CD4-positive, alpha-beta T cell treated with Interleukin-15 for 1 hour (primary cell): Measurements from ENCODE around the gene CD58.
A peak's percentile ranks its signal among the peaks of the same experiment; 100 is the strongest.
"Not testable (repeated sequence)": the region's sequence is repeated elsewhere in the genome, so short reads cannot be mapped to it uniquely, and the experiment has no call there.

Experiments
- DNase-seq: peaks from one replicate; pipeline ENCODE4 v3.0.0-alpha.2; 2020

CD58 gene, protein sequence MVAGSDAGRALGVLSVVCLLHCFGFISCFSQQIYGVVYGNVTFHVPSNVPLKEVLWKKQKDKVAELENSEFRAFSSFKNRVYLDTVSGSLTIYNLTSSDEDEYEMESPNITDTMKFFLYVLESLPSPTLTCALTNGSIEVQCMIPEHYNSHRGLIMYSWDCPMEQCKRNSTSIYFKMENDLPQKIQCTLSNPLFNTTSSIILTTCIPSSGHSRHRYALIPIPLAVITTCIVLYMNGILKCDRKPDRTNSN

DNA sequence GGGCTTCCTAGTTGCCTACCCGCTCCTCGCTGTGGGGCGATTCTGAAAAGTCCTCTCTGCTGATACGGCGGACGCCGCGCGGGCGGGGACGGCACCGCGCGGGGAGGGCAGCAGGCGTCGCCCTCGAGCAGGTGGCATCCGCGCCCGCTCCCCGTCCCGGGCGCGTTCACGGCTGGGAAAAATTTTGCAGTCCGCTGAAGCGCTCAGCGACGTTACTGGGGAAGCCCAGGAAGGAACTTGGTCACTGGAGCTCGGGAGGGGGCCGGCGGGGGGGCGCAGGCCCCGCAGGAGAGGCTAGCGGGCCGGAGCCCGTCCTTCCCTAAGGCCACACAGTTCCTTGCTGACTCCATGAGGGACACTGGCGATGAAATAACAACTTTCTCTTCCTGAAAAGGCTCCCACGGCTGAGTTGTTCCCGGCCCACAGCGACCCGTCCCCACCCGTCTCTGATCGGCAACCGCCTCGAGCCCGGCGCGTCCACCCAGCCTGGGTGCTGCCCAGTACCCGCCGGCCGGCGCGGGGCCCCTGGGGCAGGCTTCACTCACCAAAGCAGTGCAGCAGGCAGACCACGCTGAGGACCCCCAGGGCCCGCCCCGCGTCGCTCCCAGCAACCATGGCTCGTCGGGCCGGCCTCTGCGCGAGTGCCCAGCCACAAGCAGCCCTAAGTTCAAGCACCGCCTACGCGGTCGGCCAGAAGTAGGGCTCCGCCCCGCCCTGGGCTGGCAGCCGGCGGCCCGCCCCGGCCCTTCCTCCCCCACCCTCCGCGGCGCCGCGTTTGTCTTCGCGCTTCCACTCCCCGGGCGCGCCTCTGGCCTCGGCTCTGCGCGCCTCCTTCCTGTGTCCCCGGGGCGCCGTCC, at the start of gene CD58:
Gene CD58 (minus strand): TSS at position 669 of the 857 bp plus-strand sequence. CDS start 54 bp downstream, at position 615.
- peak; percentile 87 for DNase-seq

DNA sequence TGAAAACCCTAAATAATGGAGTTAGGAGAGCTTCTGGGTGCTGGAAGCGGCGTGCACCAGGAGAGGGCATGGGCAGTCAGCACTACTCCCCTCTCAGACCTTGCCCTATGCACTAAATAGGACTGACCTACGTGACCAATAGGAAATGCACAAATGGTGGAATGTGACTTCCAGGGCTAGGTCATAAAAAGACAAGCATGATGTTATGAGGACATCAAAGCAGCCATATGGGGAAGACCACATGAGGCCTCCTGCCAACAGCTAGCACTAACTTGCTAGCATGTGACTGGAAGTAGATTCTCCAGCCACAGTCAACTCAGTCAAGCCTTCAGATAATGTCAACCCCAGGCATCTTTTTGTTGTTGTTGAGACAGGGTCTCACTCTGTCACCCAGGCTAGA, 49.6 kb upstream of the CD58 start:
- DNase-seq, result not testable (repeated sequence)

DNA sequence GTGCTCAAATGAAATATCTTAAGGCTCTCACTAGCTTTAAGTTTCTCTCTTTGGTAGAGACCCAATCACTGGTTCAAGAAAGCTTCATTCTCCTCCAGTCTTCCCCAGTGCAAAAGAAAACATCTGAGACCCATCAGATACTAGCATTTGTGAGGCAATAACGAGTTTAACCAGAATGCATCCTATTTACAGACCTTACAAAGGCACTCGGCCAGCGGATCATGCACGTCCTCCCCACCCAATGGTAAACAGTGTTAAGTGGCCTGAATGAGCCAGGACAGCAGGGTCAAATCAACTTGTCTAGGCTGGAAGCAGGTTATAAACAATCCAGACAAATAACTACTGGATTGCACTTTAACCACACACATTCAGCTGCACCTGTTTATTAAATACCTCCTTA, 48.3 kb upstream of the CD58 start:
- DNase-seq, result not testable (repeated sequence)

DNA sequence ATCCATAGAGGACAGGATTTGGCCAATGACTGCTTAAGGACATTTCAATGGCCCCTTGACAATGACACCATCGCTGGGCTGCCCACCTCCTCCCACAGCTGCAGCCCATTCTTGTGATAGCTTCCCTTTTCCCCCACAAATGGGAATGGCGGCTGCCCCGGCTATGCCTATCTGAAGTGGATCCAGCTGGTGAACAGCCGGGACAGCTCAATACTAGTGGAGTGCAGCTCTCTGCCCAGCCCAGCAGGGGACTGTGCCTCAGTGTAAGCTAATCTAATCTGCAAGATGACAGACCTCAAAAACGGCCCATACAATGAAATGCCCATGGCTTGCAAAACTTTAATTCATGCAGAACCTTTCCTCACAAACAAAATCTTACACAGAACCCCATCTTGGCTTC, 47.0 kb upstream of the CD58 start:
- DNase-seq, result not testable (repeated sequence)

DNA sequence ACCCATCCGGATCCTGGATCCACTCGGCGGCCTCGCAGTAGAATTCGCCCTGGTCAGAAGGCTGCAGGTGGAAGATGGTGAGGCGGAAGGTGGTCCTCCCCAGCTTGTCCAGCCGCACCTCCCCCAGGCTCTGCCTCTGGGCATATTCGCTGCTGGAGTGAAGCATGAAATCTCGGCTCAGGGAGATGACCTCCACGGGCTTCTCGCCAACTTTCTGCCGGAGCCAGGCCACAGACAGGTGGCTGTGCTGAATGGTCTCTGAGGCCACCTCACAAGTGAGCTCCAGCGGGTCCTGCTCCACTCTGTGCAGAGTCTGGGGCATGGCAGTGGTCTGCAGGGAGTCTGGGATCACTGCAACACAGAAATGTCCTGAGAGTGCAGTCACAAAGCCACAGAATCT, 43.0 kb upstream of the CD58 start:
- not testable (repeated sequence) for DNase-seq

DNA sequence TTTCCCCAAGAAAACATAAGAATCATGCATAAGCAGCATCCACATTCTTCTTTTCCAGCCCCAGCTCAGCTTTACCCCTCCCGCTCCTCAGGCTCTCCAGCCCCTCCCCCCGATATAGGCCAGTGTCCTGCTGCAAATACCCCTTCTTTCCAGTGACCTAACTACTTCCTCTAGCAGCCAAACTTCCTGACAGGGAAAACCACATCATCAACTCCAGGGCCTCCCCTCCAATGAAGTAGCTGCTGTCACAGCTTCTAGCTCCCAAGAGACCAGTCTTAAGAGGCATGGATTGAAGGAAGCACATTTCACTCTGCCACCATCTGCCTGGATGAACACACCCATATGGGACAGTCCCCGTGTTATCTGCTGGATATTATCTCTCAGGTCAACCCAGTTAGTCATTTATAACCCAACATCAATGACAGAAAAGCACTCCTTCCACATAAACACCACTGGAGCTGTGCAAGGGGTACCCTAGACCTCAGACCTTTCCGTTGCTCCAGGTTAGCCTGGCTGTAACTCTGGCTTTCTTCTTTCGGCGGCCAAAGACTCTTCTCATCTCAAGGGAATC, 39.1 kb upstream of the CD58 start:
- DNase-seq, result not testable (repeated sequence)

DNA sequence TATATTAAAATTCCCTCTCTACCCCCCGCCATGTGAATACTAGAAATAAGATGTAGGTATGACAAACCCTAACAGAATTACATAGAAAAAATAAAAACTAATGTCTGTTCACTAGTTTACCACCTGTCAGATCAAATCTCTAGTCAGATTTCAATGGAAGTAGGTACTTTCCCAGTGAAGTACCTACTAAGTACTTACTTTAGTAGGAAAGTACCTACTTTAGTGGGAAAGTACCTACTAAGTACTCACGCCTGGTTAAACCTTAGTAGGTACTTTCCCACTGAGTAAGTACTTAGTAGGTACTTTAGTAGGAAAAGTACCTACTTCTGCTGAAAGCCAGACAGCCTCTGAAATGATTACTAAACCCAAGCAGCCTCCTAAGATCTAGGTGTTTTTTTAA, 38.0 kb upstream of the CD58 start:
- DNase-seq, result not testable (repeated sequence)

DNA sequence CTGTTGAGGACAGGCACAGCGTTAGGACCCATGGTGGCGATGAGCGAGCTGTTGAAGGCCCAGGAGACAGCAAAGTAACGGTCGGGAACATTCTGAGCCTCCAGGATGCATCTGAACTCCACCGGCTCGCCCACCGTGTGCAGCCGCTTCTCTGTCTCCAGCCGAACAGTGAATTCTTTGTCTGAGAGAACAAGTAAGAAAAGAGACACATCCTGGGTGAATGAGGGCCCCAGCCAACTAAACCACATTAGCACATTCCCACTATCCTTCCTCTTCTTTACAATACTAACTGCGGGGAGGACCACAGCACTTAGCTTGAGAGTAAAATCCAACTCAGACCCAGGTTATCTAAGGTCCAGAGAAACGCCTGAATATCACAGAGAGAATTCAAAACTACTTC, 37.3 kb upstream of the CD58 start:
- DNase-seq, result not testable (repeated sequence)

DNA sequence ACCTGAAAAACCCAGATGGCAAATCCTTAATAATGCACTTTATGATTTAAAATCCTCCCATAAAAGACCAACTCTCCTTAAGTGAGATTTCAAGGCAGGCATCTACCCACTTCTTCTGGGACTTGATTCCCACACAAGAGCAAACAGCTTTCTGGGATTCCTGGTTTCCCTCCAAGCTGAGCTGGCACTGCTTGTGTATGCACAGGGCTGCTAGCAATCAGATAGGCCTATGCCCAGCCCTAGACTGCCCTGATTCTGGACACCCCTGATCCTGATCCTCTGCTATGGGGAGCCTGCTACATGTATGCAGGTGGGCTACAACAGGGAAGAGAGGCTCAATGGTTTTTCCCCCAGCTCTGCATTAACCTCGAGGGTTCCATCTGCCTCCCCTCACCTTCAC, 36.6 kb upstream of the CD58 start:
- DNase-seq, result not testable (repeated sequence)

DNA sequence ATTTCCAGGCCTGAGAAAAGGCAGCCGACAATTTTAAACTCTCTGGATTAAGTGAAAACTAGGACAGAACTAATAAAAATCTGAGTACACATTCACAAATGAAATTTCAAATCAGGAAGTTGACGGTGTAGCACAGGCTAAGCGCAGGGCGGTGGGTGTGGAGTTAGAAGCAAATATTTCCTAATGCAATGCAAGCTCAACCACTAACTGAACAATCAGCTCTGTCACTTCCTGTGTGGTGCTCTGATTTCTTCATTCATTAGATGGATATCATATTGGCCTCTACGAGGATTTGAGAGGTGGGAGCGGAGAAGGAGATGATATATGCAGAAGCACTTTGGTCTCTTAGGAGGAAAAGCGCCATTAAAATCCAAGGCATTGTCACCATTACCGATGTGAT, 35.2 kb upstream of the CD58 start:
- DNase-seq, result peak; percentile 52

DNA sequence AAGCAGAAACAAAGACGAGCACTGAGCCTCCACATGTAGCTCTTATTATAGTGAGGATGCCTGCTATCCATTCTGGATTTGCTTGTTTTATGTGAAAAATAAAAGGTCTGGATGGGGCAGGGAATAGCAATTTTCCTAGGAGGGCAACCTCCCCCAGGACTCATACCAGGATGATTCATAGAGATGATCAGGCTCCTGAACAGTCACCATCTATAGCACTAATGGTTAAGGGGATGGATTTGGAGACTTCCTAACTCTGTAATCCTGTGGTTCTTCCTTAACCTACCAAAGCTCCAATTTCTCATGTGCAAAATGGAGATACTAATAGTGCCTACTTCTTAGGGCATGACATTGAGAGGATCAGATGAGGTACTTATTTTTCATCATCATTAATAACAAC, 34.5 kb upstream of the CD58 start:
- no peak for DNase-seq

DNA sequence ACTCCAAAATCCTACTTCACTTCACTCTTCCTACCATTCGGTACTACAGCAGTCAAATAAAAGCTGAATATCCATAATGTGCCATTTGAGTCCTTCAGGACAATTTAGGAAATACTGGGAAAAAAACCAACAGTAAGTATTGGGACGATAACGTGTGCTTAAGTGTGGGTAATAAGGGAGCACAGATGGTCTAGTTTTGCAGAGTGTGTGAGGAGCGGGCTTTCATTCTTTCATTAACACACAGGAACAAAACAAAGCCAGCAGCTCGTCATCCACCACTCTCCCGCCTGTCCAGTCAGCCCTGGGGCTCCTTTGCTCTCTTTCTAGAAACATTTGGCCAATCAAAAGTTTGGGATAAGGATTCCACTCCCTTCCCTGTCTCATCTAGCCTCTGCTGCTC, 33.6 kb upstream of the CD58 start:
- DNase-seq, result not testable (repeated sequence)

DNA sequence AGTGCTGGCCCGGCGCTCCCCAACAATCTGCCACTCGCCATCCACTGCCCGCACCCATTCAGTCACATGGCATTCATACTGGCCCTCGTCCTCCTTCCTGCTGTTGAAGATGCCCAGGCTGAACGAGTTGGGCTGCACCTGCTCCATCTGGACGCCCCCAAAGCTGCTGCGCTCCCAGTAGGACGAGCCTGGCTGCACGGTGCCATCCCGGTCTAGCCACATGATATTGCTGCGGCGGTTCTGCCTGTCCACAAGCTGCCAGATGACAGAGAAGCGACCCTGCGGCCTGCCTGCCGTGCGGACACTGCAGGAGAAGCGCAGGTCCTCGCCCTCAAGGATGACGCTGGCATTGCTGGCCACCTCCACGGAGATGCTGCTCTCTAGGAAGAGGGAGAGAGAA, 32.8 kb upstream of the CD58 start:
- not testable (repeated sequence) for DNase-seq

DNA sequence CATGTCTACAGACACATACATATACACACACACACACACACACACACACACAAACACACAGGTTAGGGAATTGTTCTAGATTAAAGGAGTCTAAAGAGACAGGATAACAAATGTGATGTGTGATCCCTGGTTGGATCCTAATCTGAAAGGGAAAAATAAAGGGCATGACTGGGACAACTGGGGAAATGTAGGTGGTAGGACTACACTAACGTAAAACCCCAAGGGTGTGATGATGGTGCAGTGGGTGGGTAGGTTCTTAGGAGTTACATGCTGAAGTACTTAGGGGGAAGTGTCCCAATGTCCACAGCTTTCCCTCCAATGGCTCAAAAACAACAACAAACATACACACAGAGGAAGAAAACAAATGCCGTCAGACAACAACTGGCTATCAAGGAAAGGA, 28.5 kb upstream of the CD58 start:
- not testable (repeated sequence) for DNase-seq

DNA sequence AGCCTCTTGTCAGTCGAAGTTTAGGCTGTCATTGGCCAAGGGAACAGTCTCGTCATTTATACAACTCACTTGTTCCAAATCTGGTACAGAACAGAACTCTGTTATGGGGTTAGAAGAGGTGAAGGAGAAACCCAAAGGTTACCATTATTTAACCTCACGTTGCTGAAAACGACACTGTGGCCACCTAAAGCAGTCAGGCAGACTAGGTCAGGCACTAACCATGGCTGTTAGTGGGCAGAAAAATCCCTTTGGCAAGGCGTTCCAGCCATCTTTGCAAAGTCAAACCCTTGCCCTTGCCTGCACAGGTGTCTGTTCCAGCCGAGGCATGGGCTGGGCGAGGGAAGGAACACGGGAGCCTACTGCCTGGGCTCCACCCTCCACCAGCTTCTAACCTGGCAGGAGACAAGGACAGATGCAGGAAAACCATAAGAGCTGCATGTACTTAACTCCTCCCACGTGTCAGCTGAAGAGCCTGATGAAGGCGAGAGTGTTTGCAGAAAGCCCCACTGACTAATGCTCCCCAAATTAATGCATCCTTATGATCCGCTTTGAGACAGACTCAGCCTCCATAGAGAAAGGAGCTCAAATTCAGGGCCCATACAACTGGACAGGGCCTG, 27.7 kb upstream of the CD58 start:
- DNase-seq, result not testable (repeated sequence)

DNA sequence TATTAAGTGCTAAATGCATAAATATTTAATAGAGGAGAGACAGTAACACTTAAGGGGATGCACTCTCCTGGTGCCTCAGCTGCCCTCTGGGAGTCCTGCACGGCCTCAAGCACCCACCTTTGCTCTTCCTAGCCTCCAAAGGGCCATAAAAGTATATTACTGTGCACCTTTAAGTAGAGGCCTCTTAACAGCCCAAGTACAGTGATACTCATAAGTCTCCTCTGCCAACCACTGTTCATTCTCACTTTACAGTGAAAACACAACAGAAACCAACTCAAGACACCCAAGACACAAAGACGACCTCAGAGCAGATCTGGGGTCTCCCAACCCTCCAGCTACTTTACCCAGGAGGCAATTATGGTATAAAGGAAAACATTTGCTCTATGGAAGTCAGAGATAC, 26.6 kb upstream of the CD58 start:
- DNase-seq, result not testable (repeated sequence)

DNA sequence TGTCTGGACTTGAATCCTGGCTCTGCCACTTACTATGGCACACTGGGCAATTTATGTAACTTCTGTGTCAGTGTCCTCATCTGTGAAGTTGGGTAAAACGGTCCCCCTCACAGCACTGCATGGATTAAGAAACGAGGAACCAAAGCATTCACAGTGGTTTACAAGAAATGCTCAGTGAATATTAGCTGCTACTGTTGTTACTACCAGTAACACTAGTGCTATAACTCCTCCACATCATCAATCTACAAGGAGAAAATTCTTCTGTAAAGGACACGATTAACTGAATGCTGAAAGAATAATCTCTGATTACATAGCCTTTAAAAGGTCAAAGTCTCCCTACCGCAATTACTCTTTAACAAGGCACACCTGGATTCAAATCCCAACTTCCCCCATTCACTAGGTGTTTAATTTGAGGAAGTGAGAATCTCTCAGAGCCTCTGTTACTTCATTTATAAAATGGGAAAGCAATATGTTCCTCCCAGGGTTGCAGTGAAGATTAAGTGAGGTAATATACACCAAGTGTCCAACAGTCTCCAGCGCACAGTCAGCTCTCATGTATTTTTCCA, 26.0 kb upstream of the CD58 start:
- DNase-seq, result not testable (repeated sequence)

DNA sequence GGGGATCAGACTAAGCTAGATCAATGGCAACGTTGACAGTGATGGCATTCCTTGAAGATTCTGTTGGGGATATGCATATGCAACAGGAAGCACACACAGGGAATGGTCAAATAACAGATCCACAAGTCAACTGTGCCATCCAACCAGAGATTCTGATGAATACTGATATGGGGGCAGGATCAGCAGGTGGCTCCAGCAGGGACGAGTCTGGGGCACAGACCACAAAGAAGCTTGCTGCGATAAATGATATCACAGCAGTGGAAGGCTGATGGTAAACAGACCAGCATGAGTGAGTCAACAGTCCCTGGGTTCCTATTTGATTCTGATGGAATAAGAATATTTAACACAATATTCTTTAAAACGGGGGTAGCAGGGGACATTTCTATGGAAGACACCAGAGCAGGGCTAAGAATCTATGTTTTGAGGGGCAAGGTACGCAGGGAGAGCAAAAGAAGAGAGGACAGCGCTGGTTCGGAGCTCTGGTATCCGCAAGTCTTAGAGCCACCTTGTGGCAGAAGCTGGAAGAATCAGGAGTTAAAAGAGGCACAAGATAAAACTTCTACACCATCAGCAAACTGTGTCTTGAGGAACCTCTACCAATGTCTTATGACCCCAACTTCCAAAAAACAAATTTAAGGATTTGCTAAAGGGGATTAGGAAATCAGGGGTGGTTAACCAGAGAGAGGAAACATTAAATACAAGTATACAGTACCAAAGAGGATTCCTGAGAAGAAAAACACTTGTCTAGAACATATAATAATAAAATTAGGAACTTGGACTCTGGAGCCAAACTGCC, 25.3 kb upstream of the CD58 start:
- peak; percentile 44 for DNase-seq

DNA sequence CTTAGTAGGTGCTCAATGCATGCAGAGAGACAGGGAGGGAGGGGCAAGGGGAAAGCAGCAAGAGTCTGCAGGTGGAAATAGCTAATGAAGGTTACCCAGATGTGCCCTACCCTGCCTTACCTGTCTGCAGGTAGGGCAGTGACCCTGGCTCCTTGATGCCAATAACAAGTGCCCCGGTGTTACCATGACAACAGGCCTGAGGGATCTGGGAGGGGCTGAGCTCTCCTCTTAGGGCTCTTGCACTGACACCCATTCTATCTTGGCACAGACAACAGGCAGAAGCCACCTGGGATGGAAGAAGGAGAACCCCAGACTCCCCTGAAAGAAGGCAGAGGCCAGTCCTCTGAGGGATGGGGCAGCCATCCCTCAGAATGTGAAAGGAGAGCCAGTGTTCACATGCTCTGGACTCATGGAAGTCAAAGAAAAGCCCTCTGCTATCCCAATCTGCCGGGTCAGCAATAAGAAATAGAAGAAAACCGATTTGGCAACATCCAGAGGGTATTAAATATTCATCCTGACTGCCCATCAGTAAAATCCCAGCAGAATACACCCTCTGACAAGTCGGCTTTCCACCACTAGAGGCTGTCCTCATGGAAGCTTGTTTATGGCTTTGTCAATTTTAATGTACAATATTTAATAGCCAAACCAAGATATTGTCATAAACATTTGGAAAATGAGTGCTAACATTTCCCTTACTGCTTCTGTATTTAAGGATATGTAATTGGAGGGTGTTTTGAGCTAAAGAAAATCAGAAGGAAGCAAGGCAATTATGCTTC, 24.4 kb upstream of the CD58 start:
- DNase-seq, result not testable (repeated sequence)

DNA sequence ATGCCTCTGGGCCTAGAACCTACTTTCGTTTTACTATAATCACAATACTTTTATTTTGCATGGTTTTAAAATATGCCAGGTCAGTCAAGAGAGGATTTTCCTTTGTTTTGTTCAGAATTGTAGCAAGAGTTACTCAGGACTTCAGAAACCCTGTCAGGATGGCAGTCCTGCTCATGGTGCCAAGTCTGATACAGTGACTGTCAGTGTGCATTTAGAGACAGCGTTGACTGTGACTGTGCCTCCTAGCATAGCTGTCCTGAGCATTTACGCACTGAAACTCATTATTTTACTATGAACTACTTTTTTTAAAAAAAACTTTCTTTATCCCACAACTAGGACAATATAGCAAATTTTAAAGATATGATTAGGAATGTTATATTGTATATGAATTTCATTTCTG, 23.2 kb upstream of the CD58 start:
- not testable (repeated sequence) for DNase-seq

DNA sequence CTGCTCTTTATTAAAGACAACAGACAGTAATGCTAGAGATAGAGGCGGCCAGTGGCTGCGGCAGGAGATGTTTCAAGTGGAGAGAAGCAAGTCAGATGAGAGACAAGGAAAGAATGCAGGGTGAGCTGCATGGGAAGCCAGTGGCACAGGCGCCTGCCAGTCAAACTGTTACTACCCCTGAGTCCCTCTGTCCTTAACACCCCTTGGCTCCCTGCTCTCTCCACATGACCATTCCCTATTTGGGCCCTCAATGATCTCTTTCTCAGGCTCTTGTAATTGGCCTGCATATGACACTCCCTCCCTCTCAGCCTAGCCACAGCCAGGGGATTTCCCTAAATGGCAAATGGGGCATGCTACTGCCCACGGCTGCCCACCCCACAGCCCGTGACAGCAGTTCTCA, 22.6 kb upstream of the CD58 start:
- not testable (repeated sequence) for DNase-seq
